Hypothalamus (tissue), 51 donors: ENCODE results near the gene GRB10.

ENCODE experiments used
- DNase-seq, 51 donors: peaks; one replicate each; lab custom pipeline; 2025; lab: John Stamatoyannopoulos, UW

The GRB10 gene

DNA sequence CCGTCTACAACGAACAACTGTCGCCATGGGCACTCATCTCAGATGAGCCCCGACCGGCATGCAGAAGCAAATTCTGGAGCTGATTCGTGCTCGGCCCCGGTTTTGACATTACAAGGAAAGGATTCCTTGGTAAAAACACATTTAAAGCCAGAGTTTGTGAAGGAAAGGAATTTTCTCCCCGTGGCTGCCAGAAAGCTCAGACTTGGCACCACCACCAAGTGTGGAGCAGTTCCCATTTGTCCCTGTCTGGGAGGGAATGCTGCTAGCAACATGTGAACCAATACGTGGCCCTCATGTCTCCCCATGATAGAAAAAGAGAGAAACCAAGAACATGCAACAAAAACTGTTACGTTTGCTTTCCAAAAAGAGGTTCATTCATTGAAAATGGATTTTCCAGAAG lies 162.3 kb downstream of the GRB10 start:
- DNase-seq, result no peak

- DNase-seq, result no peak
Observed at GRCh38 chr7:50619684-50620083, 163.0 kb downstream of the GRB10 start.

DNA sequence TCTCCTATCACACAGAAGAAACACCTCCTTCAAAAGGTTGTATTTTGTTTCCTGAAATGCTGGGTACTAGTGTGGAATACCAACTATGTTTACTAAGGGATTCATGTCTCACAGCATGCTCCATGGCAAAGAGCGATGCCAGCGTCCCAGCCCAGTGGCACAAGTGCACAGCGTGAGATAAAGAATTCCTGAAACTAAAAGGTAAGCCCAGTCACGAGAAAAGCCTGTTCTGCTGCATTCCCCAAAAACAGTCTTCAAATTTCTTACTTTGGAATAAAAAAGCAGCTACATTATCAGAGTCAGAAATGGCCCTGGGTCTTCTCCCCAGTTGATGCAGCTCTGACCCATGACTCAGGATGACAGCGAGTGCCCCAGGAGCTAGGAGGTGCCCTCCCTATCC lies 164.4 kb downstream of the GRB10 start:
- no peak for DNase-seq

- DNase-seq, result no peak
Observed at GRCh38 chr7:50615519-50616080, 167.1 kb downstream of the GRB10 start.

DNA sequence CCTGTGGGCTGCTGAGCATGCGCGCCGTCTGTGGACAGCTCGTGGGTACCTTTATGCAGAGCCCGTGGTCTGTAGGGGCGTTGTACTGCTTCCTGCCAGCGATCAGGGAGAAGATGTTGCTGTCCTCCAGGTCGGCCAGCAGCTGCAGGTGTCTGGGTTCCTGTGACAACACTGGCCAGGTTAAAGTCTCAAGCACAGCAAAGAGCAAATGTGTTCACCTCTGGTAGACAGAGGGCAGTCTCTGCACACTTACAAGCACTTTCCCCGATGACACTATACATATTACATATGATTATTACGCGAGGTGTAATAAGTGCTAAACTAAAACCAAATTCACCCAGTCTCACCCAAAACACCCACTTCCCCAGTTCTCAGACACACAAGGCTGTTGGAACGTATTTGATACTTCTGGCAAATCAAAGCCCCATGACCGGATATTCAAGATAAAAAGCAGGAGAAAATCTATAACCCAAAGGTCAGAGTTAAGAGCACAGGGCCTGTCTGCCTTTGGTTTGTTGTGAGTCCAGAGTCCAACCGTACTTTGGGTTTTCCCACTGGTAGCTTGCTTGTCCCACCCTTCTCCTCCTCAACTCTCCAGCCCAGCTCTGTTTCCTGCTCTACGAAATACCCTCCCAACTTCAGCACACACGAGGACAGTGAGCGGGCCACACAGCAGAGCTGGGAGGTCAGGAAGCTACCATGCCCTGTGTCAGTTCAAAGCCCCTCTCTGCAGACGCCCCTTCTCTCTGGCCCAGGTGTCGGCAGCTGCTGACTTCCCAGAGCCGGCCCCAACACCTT lies 167.8 kb downstream of the GRB10 start:
- DNase-seq, result no peak

GRCh38 chr7:50613473-50613872 lies 169.2 kb downstream of the GRB10 start:
- DNase-seq, result no peak

DNA sequence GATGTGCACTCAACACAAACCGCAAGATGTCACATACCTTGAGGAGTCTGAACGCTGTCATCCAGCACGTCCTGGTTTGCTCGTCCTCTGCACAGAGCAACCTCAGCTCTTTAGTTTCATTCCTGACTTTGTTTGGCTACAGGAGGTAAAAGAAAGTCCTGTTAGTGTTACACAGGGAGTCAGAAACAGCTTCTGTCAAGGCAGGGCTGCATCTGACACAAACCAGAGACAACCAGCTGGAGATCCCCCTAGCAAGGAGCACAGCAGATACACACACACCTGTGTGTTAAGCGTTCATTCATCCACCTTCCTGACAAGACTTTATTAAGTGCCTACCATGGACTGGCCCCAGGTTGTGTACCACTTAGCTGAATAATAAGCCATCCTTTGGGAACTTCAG lies 170.0 kb downstream of the GRB10 start:
- no peak for DNase-seq

DNA sequence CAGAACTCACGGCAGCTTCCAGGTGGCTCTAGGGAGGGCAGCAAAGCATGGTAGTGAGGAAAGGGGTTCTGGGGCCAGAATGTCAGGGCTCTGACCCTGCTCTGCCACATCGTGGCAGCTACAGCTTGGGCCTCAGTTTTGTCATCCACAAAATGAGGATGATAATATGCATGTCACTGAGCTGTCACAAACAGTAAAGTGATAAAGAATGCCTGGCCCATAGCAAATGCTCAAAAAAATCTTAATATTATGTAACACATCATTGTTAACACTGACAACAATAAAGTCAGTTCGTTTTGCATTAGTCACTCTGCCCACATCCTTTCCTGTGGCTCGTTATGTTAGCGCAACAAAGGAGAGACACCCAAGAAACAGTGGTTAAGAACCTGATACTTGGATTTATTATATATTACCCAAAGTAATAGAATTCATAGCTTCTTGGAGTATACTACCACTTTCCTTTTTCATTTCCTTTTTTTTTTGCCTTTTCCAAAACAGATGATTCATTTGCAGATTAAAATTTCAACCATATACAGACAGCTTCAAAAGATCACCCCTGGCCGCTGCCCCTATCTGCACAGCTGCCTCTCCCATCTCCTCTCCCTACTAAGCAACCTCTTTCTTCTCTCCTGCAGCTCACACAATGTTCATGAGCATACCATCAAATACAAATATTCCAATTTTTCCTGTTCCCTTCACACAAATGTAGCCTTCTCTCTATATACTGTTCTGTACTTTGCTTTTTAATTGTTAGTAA lies 172.0 kb downstream of the GRB10 start:
- DNase-seq, result peak in 1 of 51 donors; percentile 32

- no peak for DNase-seq
Observed at GRCh38 chr7:50608196-50608906, 174.3 kb downstream of the GRB10 start.

DNA sequence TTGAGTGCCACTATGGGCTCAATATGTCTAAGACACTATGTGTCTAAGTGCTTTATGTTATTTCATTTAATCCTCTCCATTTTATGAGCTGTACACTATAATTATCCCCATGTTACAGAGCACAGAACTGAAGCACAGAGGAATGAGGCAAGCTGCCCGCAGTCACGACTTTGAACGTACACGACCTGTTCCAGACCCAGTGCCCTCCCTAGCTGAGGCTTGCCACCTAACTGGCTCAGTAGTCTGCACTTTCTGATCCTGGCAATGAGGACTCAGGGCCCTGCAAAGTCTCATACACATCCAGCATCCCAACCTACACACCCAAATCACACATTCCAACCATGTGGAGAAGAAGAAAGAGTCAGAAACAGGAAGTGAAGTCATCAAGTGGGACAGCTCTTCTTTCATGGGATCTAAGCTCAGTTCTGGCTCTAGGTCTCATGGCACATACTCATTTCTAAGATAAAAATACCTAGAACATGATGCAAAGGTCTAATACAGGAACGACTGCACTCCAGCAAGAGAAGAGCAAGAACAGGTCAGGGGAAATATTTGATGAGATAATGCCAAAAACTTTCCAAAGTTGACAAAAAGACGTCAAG lies 175.1 kb downstream of the GRB10 start:
- DNase-seq, result no peak

GRCh38 chr7:50605059-50605458 lies 177.6 kb downstream of the GRB10 start:
- no peak for DNase-seq

DNA sequence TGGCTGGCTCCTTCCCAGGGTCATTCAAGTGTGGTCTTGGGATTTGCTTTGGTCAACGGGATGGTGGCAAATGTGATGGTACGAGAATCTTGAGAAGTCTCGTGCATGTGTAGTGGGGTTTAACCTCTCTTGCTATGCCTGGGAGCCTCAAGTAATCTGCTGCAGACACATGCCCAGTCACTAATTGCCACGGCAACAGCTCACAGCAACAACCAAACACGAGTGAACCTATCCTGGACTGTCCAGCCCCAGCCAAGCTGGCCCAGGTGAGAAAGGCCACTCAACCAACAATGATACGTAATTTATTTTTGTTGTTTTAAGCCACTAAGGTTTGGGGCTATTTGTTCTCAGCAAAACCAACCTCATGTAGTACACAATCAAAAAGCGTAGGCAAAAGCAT lies 179.4 kb downstream of the GRB10 start:
- no peak for DNase-seq

GRCh38 chr7:50599385-50599784 lies 183.3 kb downstream of the GRB10 start:
- peak in 2 of 51 donors; percentile 17 to 35 for DNase-seq

DNA sequence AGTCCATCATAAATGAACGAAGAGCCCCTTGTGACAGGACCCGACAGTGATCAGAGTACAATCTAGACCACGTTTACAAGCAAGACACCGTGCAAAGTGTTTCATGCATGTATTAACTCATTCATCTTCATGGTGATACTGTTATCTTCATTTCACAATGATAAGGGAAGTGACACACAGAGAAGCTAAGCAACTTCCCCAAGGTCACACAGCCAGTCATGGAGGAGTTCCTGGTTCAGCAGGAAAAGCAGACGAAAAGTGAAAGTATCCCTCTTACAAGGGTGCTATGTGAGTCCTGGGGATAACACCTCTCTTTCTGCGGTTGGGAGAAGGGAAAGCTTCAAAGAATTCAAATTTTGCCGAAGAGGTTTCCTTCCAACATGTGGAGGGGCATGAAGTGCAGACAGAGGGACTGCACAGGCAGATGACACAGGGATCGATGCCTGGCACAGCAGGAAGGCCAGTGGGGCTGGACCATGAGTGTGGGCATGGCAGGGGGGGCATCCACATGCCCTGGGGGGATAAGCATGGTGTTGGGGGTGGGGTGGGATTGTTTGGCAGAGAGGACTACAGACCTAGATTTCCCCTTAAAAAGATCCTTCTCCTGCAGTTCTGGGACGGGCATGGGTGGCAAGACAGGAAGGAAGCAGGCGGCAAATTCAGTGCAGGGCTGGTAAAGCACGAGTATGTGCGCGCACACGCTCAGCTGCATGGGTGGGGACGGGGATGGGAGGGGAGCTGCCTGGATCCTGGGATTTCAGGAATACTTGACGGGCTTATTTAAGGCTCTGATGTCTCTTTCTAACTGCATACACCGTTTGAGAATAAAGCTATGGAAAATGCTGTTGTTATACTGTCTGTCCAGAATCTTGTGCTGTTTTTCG lies 184.0 kb downstream of the GRB10 start:
- DNase-seq, result no peak

DNA sequence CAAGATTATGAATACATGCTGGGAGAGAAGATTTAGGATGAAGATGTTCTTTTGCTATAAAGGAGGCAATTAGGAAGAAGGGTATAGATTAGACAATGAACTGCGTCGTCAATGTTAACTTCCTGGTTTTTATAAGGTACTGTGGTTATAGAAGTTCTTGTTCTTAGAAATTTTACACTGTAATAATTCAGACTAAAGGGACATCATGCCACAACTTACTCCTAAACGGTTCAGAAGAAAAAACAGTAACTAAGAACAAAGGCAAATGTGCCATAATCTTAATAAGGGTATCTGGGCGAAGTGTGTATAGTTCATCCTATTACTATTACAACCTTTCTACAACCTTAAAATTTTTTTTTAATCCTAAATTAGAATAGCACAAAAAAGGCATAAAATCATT lies 186.2 kb downstream of the GRB10 start:
- no peak for DNase-seq

DNA sequence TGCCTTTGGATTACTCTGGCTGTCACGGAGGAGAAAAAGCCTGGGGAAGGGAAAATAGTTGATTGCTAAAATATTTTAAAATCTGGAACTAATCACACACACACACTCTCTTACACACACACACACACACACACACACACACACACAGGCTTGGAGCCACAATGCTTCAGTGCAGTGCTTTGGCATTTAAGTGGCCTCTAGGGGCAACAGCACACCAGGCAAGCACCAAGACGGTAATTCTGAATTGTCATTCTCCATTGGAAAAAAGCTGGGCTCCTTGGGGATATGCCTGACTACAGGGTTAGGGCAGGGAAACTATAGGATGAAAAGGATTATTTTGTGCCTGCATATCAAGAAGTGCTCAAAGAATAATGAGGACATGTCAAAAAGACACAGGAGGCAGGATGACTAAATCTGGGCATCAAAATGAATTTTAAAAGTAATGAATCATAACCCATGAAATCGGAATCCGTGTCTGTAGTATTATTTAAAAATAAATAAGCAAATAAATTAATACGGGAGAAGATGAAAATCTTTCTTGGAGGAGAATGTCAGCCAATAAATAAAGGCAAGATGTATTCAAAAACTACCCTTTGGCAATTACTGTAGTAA lies 187.1 kb downstream of the GRB10 start:
- peak in 30 of 51 donors; percentile 4 to 68 (median 24) for DNase-seq

DNA sequence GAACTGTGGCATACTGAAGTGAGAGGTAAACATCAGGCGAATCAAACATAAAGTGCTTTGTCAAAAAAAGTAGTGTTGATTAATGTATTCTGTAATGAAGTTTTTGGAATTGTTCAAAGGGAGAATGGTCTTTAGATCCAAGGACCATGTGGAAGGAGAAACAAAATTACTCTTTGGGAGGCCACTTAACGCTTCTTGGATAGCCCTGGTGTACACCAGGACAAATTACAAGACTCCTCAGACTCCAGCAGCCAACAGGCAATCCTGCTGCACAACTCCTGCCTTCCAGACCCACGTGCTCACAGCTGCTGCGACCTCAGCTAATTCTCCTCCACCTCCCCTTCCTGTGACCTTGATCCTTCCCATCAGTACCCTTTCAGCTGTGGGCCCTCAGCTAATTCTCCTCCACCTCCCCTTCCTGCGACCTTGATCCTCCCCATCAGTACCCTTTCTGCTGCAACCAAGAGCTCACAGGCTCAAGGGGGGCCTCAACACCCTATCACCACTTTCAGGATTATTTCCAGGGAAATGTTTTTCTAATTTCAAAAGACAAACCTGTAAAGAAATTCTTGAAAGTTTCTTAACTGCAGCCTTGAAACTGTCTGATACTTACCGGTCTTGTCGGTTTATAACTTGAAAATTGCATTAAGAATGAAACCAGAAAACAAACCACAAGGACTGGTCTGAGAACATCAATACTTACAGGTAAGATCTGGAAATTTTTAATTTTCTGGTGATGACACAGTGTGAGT lies 187.8 kb downstream of the GRB10 start:
- DNase-seq, result no peak

- no peak for DNase-seq
Observed at GRCh38 chr7:50594136-50594535, 188.6 kb downstream of the GRB10 start.

DNA sequence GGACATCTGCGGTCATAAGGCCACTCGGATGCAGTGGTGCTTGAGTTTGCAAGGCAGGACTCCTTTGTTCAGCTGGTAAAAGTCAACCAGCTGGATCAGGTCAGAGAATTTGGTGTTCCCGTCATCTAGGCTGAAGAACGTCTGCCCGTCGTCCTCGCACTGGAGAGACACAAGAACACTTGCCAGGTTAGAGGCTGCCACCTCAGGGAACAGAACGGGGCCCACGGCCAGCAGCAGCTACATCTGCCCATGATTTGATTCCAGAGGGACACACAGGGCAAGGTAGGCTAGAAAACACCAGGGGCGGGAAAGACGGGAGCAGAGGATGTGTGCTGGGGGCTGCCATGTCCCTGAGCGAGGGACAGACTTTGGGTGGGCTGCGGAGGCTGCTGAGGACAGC lies 189.8 kb downstream of the GRB10 start:
- no peak for DNase-seq
